ENCODE data around the gene AASS.

AASS gene

GRCh38 chr7:122145937-122146645 lies 2.0 kb upstream of the AASS start:
- WGBS (ENCODE audit: extremely low coverage, insufficient coverage, low lambda C conversion rate): no CpG with 5 or more reads among the region's 4 CpGs

GRCh38 chr7:122143376-122143750 lies 686 bp downstream of the AASS start:
- peak overlapping the region; percentile 54 for H3K18ac ChIP-seq (ENCODE audit: low read length)
- no peak overlapping the region for H2BK5ac ChIP-seq (ENCODE audit: low read length)
- no peaks in the 10 kb centered on the region for H3K27me3 ChIP-seq (ENCODE audit: insufficient read depth, low read length, poor library complexity)
- H3K27ac ChIP-seq (ENCODE audit: low read depth, low read length): peak overlapping the region; percentile 71
- no peak overlapping the region for H4K8ac ChIP-seq (ENCODE audit: low read depth, low read length)
- no peak overlapping the region for H3K23ac ChIP-seq (ENCODE audit: low read length)
- H4K5ac ChIP-seq (ENCODE audit: low read length): no peak overlapping the region
- no peak overlapping the region for H2BK120ac ChIP-seq (ENCODE audit: low read depth, low read length)
- peak; percentile 52 for DNase-seq
- peak overlapping the region; percentile 86 for H3K56ac ChIP-seq (ENCODE audit: low read length)
- no peak overlapping the region for H2BK15ac ChIP-seq (replicated peaks; ENCODE audit: low read depth)
- no peaks in the 10 kb centered on the region for H3K36me3 ChIP-seq (ENCODE audit: control insufficient read depth, insufficient read depth, low read length)
- H2AK5ac ChIP-seq (ENCODE audit: low read length): no peak overlapping the region
- no CpG with 5 or more reads among the region's 18 CpGs for WGBS (ENCODE audit: extremely low coverage, insufficient coverage, low lambda C conversion rate)
- H3K79me1 ChIP-seq (ENCODE audit: low read length): no peaks in the 10 kb centered on the region
- H3K4me3 ChIP-seq (ENCODE audit: low read length): peak overlapping the region; percentile 64
- peaks cover 2% of the 10 kb centered on the region for H3K4me1 ChIP-seq (ENCODE audit: control insufficient read depth, low read depth, low read length)
- H3K9ac ChIP-seq (ENCODE audit: low read length): peak overlapping the region; percentile 88
- peak overlapping the region; percentile 32 for H3K4me2 ChIP-seq (ENCODE audit: low read length)
- H3K79me2 ChIP-seq (ENCODE audit: control insufficient read depth, insufficient read depth, low read length): peaks cover 31% of the 10 kb centered on the region
- no peak overlapping the region for H3K4ac ChIP-seq (ENCODE audit: low read depth, low read length)

More at GRCh38 chr7:122145937-122146645, 2.0 kb upstream of the AASS start:
- H3K4me1 ChIP-seq (ENCODE audit: control insufficient read depth, low read depth, low read length): peaks cover 2% of the 10 kb centered on the region
- no peak overlapping the region for H3K4me2 ChIP-seq (ENCODE audit: low read length)
- H3K23ac ChIP-seq (ENCODE audit: low read length): no peak overlapping the region
- DNase-seq: no peak
- no peaks in the 10 kb centered on the region for H3K79me1 ChIP-seq (ENCODE audit: low read length)
- no peak overlapping the region for H2BK120ac ChIP-seq (ENCODE audit: low read depth, low read length)
- H3K4me3 ChIP-seq (ENCODE audit: low read length): no peak overlapping the region
- no peak overlapping the region for H3K18ac ChIP-seq (ENCODE audit: low read length)
- no peak overlapping the region for H3K27ac ChIP-seq (ENCODE audit: low read depth, low read length)
- no peaks in the 10 kb centered on the region for H3K27me3 ChIP-seq (ENCODE audit: insufficient read depth, low read length, poor library complexity)
- H3K9ac ChIP-seq (ENCODE audit: low read length): no peak overlapping the region
- H2AK5ac ChIP-seq (ENCODE audit: low read length): no peak overlapping the region
- no peak overlapping the region for H3K56ac ChIP-seq (ENCODE audit: low read length)
- H4K5ac ChIP-seq (ENCODE audit: low read length): no peak overlapping the region
- no peaks in the 10 kb centered on the region for H3K36me3 ChIP-seq (ENCODE audit: control insufficient read depth, insufficient read depth, low read length)
- H2BK5ac ChIP-seq (ENCODE audit: low read length): no peak overlapping the region
- no peak overlapping the region for H4K8ac ChIP-seq (ENCODE audit: low read depth, low read length)
- H2BK15ac ChIP-seq (replicated peaks; ENCODE audit: low read depth): no peak overlapping the region
- peaks cover 16% of the 10 kb centered on the region for H3K79me2 ChIP-seq (ENCODE audit: control insufficient read depth, insufficient read depth, low read length)
- no peak overlapping the region for H3K4ac ChIP-seq (ENCODE audit: low read depth, low read length)

GRCh38 chr7:122140918-122141317 lies 3.1 kb downstream of the AASS start:
- Histone ChIP-seq H3K4me2 (ENCODE audit: low read length) (no peak overlapping the region), H2BK120ac (ENCODE audit: low read depth, low read length) (no peak overlapping the region), H3K79me1 (ENCODE audit: low read length) (peaks cover 5% of the 10 kb centered on the region), H3K27ac (ENCODE audit: low read depth, low read length) (no peak overlapping the region), H3K56ac (ENCODE audit: low read length) (no peak overlapping the region), H2BK5ac (ENCODE audit: low read length) (no peak overlapping the region), H4K5ac (ENCODE audit: low read length) (no peak overlapping the region), H2AK5ac (ENCODE audit: low read length) (no peak overlapping the region), H2BK15ac (replicated peaks; ENCODE audit: low read depth) (no peak overlapping the region), H3K18ac (ENCODE audit: low read length) (no peak overlapping the region), H3K23ac (ENCODE audit: low read length) (no peak overlapping the region), H3K9ac (ENCODE audit: low read length) (no peak overlapping the region), H3K27me3 (ENCODE audit: insufficient read depth, low read length, poor library complexity) (no peaks in the 10 kb centered on the region), H3K4ac (ENCODE audit: low read depth, low read length) (no peak overlapping the region), H3K36me3 (ENCODE audit: control insufficient read depth, insufficient read depth, low read length) (no peaks in the 10 kb centered on the region), H3K4me1 (ENCODE audit: control insufficient read depth, low read depth, low read length) (peaks cover 5% of the 10 kb centered on the region), H4K8ac (ENCODE audit: low read depth, low read length) (no peak overlapping the region), H3K4me3 (ENCODE audit: low read length) (no peak overlapping the region), H3K79me2 (ENCODE audit: control insufficient read depth, insufficient read depth, low read length) (peaks cover 46% of the 10 kb centered on the region)
- no CpG with 5 or more reads among the region's 1 CpG for WGBS (ENCODE audit: extremely low coverage, insufficient coverage, low lambda C conversion rate)
- no peak for DNase-seq

GRCh38 chr7:122137251-122138077 lies 6.6 kb downstream of the AASS start:
- Histone ChIP-seq H3K36me3 (ENCODE audit: control insufficient read depth, insufficient read depth, low read length) (no peaks in the 10 kb centered on the region), H3K9ac (ENCODE audit: low read length) (no peak overlapping the region), H3K79me1 (ENCODE audit: low read length) (peaks cover 5% of the 10 kb centered on the region), H3K4me1 (ENCODE audit: control insufficient read depth, low read depth, low read length) (peaks cover 3% of the 10 kb centered on the region), H4K8ac (ENCODE audit: low read depth, low read length) (no peak overlapping the region), H3K4ac (ENCODE audit: low read depth, low read length) (no peak overlapping the region), H3K18ac (ENCODE audit: low read length) (no peak overlapping the region), H4K5ac (ENCODE audit: low read length) (no peak overlapping the region), H3K56ac (ENCODE audit: low read length) (no peak overlapping the region), H3K23ac (ENCODE audit: low read length) (no peak overlapping the region), H2BK120ac (ENCODE audit: low read depth, low read length) (no peak overlapping the region), H2BK5ac (ENCODE audit: low read length) (no peak overlapping the region), H3K79me2 (ENCODE audit: control insufficient read depth, insufficient read depth, low read length) (peaks cover 47% of the 10 kb centered on the region), H2BK15ac (replicated peaks; ENCODE audit: low read depth) (no peak overlapping the region), H3K4me2 (ENCODE audit: low read length) (no peak overlapping the region), H3K27me3 (ENCODE audit: insufficient read depth, low read length, poor library complexity) (no peaks in the 10 kb centered on the region), H3K27ac (ENCODE audit: low read depth, low read length) (no peak overlapping the region), H2AK5ac (ENCODE audit: low read length) (no peak overlapping the region), H3K4me3 (ENCODE audit: low read length) (no peak overlapping the region)
- WGBS (ENCODE audit: extremely low coverage, insufficient coverage, low lambda C conversion rate): no CpG with 5 or more reads among the region's 5 CpGs
- peak; percentile 27 for DNase-seq

- Histone ChIP-seq H3K9ac (ENCODE audit: low read length) (no peak overlapping the region), H2BK120ac (ENCODE audit: low read depth, low read length) (no peak overlapping the region), H3K27me3 (ENCODE audit: insufficient read depth, low read length, poor library complexity) (no peaks in the 10 kb centered on the region), H3K27ac (ENCODE audit: low read depth, low read length) (no peak overlapping the region), H3K36me3 (ENCODE audit: control insufficient read depth, insufficient read depth, low read length) (no peaks in the 10 kb centered on the region), H3K18ac (ENCODE audit: low read length) (no peak overlapping the region), H4K8ac (ENCODE audit: low read depth, low read length) (no peak overlapping the region), H3K79me2 (ENCODE audit: control insufficient read depth, insufficient read depth, low read length) (peaks cover 41% of the 10 kb centered on the region), H3K4ac (ENCODE audit: low read depth, low read length) (no peak overlapping the region), H3K56ac (ENCODE audit: low read length) (no peak overlapping the region), H2BK15ac (replicated peaks; ENCODE audit: low read depth) (no peak overlapping the region), H3K4me2 (ENCODE audit: low read length) (no peak overlapping the region), H2AK5ac (ENCODE audit: low read length) (no peak overlapping the region), H3K23ac (ENCODE audit: low read length) (no peak overlapping the region), H4K5ac (ENCODE audit: low read length) (no peak overlapping the region), H3K4me3 (ENCODE audit: low read length) (no peak overlapping the region), H2BK5ac (ENCODE audit: low read length) (no peak overlapping the region), H3K79me1 (ENCODE audit: low read length) (peaks cover 5% of the 10 kb centered on the region), H3K4me1 (ENCODE audit: control insufficient read depth, low read depth, low read length) (peaks cover 3% of the 10 kb centered on the region)
- WGBS (ENCODE audit: extremely low coverage, insufficient coverage, low lambda C conversion rate): no CpG with 5 or more reads among the region's 1 CpG
- no peak for DNase-seq
These were observed 7.3 kb downstream of the AASS start for GRCh38 chr7:122136639-122137245.

Data from mesendoderm (in vitro differentiated cells).